Mucosa of descending colon (tissue), 3 donors: Measurements from ENCODE around the gene NT5E. TPM values are rescaled to one million over a fixed set of nuclear protein-coding genes. Genes with fewer than 3 reads are reported as not detected.

ENCODE experiments used
- ATAC-seq: fragments of 200-7000 bp; cut with Tn5 transposase; one replicate; pipeline ENCODE4 v1.9.1; 2020; ENCODE audit warnings: mild to moderate bottlenecking, moderate library complexity
- DNase-seq, 3 donors: peaks; one replicate each; pipeline ENCODE4 v3.0.0-alpha.2; 2020
- H3K36me3 ChIP-seq: fragments of 200-600 bp; one replicate; pipeline ENCODE4 v1.8.0; 2021; ENCODE audit warnings: low read depth, mild to moderate bottlenecking
- H3K4me1 ChIP-seq: fragments of 200-600 bp; one replicate; pipeline ENCODE4 v1.8.0; 2021; ENCODE audit warnings: low read depth, mild to moderate bottlenecking
- H3K4me3 ChIP-seq: fragments of 200-600 bp; one replicate; pipeline ENCODE4 v1.8.0; 2021; ENCODE audit warnings: mild to moderate bottlenecking
- H3K9me3 ChIP-seq: fragments of 200-600 bp; one replicate; pipeline ENCODE4 v1.8.0; 2021; ENCODE audit warnings: mild to moderate bottlenecking
- intact Hi-C, 2 donors: fragments of 100-400 bp; cut with DNase I in 1 of 2; cut with micrococcal nuclease in 1 of 2; formaldehyde crosslinking; loops; one replicate each; pipeline versions ENCODE4 v1.11.0 to v1.11.1; 2022; cut with DNase I, micrococcal nuclease
- total RNA-seq, 3 donors: library from RNA; stranded (reverse); fragmentation: NEBNext Ultra II Directional in 2 of 3; extraction: Animal tissue kit (Norgen Biotek cat#: 25700) in 2 of 3; gene quantifications; one replicate each; pipeline versions ENCODE4 v1.2.1 to v1.2.4, GENCODE V29; 2021 to 2023
- TF ChIP-seq, protein P1 (sequence below): fragments of 200-600 bp; IDR thresholded peaks from one replicate; pipeline ENCODE4 v1.8.0; 2022; ENCODE audit warnings: antibody characterized with exemption, mild to moderate bottlenecking
- donor health status: DM: no; HTN: no; CAD: no; lungs with moderate emphysema.
- donor health status: DM: no; HTN: no; CAD: no.
- donor health status: DM: no; HTN: yes; CAD: no.

Gene NT5E
- total RNA-seq, 3 donors from 2014 or later, result 29.0 to 75.8 (median 29.7) TPM

DNA sequence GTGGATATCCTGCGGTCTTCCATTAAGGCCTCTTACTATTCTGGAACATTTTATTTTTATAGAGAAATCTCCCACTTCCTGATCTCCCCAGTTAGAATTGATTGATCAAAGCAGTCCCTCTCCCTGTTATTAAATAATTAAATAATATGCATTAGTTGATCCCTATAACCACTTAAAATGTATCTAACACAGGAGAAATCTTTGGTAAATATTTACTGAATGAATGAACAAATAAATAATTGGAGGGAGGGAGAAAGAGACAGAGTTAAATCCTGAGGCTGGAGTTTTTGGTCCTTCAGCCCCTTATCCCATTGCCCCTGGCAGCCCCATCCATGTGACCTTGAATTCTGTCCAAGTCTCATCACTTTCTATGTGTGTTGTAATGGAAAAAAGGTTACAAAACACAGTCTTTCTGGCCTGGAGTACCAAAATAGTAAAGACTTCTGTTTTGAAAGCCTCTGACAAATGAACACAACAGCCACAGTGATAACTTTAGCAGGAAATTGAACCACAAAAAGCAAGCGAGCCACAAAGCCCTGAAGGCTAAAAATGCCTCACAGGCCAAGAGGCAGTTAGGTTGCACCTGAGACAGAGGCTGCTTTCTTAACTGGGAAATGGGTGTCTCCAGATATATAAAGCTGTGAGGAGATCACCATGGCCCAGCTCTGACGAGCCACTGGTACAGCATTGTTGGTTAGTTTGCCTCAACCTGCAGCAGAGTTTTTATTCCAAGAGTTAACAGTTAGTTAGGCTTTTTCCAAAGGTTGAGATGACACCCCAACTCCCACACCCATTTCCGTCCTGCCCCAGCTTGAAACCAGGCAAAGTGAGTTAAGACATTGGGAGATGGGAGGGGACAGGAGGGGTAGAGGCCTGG is 11.3 kb downstream of the NT5E start:
- ATAC-seq (peak; percentile 57), DNase-seq (no peak)
- Histone ChIP-seq H3K9me3 (no peaks in the 10 kb centered on the region), H3K36me3 (no peaks in the 10 kb centered on the region), H3K4me3 (no peak overlapping the region), H3K4me1 (no peaks in the 10 kb centered on the region)
- TF ChIP-seq, protein P1, sequence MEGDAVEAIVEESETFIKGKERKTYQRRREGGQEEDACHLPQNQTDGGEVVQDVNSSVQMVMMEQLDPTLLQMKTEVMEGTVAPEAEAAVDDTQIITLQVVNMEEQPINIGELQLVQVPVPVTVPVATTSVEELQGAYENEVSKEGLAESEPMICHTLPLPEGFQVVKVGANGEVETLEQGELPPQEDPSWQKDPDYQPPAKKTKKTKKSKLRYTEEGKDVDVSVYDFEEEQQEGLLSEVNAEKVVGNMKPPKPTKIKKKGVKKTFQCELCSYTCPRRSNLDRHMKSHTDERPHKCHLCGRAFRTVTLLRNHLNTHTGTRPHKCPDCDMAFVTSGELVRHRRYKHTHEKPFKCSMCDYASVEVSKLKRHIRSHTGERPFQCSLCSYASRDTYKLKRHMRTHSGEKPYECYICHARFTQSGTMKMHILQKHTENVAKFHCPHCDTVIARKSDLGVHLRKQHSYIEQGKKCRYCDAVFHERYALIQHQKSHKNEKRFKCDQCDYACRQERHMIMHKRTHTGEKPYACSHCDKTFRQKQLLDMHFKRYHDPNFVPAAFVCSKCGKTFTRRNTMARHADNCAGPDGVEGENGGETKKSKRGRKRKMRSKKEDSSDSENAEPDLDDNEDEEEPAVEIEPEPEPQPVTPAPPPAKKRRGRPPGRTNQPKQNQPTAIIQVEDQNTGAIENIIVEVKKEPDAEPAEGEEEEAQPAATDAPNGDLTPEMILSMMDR, result no peak
- intact Hi-C loops, result no loop called here

DNA sequence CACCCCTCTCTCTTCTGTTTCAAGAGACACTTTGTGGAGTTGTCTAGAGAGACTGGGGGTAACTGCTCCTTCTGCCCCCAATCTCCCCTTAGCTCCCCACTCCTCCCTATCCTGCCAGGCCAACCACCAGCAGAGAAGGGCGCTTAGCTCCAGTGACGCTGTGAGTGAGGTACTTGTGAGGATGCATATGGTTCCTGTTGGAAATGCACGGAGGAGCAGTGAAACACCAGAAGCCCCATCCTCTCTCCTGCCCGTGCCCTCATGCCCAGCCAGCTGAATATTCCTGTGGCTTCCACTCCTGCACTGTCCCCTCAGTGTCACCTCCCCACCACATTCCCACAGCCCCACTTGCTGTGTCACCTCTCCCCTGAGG is 11.9 kb downstream of the NT5E start:
- no peak for ATAC-seq
- intact Hi-C loops, result no loop called here
- Histone ChIP-seq H3K4me1 (no peaks in the 10 kb centered on the region), H3K4me3 (no peak overlapping the region), H3K9me3 (no peaks in the 10 kb centered on the region), H3K36me3 (no peaks in the 10 kb centered on the region)
- TF ChIP-seq, protein P1, result no peak
- no peak for DNase-seq

DNA sequence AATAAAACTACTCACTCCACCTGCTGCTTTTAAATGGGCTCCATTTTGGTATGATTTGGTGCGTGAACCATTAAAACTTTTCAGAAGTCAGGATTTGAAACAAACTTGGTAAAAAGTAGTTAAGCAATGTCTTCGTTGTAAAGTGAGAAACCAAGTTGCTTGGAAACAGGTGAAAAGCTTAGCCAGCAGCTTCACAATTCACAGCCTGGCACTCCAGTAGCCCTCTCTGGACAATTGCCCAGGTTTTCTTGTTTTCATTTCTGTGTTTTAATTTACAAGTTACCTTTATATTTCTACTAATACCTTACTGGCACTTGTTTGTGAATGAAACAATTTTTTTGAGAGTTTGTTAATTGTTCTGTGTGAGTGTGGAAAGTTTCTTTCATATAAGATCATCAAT is 12.8 kb downstream of the NT5E start:
- H3K4me1 ChIP-seq, result no peaks in the 10 kb centered on the region

DNA sequence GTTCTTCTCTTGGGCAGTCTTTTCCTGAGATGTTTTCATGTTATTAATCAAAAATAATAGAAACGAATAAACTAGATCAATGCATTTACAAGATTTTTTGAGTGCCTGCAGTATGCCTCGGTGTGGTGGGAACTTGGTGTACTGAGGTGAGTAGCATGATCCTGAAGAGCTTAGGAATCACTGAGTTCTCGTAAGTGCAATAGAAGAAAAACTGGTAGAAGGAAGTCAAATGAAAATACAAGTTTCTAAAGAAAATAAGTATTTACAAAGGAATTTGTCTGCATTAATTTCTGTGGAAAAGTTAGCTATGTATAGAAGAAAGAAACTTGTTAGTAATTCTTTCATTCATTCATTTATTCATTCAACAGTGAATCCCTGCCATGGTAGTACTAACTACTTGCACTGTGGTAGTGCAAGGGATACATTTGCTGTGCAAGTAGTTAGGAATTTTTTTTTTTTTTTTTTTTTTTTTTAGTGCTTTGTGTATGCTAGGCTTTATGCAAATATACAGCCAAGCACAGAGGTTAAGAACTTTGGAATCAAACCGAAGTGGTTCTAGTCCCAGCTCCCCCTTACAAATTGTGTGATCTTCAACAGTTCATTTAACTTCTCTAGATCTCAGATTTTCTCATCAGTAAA is 13.9 kb downstream of the NT5E start:
- no peak overlapping the region for H3K4me3 ChIP-seq
- intact Hi-C loops, result no loop called here
- no peaks in the 10 kb centered on the region for H3K9me3 ChIP-seq
- ATAC-seq, result no peak
- no peaks in the 10 kb centered on the region for H3K36me3 ChIP-seq
- DNase-seq, result no peak
- TF ChIP-seq, protein P1, result no peak
- no peaks in the 10 kb centered on the region for H3K4me1 ChIP-seq

More for the DNA sequence above, 12.8 kb downstream of the NT5E start:
- intact Hi-C loops, result no loop called here
- TF ChIP-seq, protein P1, result no peak
- Histone ChIP-seq H3K4me3 (no peak overlapping the region), H3K9me3 (no peaks in the 10 kb centered on the region), H3K36me3 (no peaks in the 10 kb centered on the region)
- ATAC-seq, result no peak
- no peak for DNase-seq

DNA sequence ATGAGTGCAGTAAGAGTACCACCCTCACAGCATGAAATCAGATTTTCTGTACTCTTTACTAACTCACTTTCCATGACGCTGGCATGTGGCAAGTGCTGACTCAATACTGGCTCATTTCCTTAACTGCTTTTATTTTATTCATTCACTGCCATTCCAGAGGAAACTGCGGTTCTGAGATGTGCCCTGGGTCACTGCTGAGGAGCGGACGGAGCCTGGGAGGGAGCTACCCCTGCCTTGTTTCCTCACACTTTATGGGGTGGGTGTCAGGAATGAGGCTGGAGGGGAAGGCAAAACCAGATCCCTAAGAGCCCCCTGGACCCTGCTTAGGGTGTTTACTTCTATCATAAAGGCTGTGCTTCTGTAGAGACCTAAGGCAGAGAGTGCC is 14.4 kb downstream of the NT5E start:
- no peak overlapping the region for H3K4me3 ChIP-seq
- intact Hi-C loops, result no loop called here
- H3K4me1 ChIP-seq, result no peaks in the 10 kb centered on the region
- TF ChIP-seq, protein P1, result no peak
- DNase-seq (no peak), ATAC-seq (peak; percentile 19)
- H3K36me3 ChIP-seq, result no peaks in the 10 kb centered on the region
- H3K9me3 ChIP-seq, result no peaks in the 10 kb centered on the region
